ENCODE data around the gene ADAM19.
A peak's percentile ranks its signal among the peaks of the same experiment; 100 is the strongest.

ADAM19 gene

GRCh38 chr5:157520911-157521703 is 54.5 kb downstream of the ADAM19 start:
- Histone ChIP-seq H3K79me2 (ENCODE audit: insufficient read depth, low read length) (no peaks in the 10 kb centered on the region), H3K27me3 (ENCODE audit: insufficient read depth, low read length, poor library complexity) (no peaks in the 10 kb centered on the region), H3K4me1 (ENCODE audit: insufficient read depth, low read length) (no peaks in the 10 kb centered on the region), H2AFZ (ENCODE audit: low read depth, low read length) (no peak overlapping the region), H3K4me3 (ENCODE audit: low read depth in 1 of 2, low read length in 2 of 2) (no peak overlapping the region), H3K9ac (ENCODE audit: low read depth, low read length) (no peak overlapping the region), H3K36me3 (ENCODE audit: insufficient read depth, low read length) (no peaks in the 10 kb centered on the region; the same call in 1 of the 2 replicates), H3K4me2 (ENCODE audit: insufficient read depth, low read length) (no peak overlapping the region), H4K20me1 (ENCODE audit: insufficient read depth, low read length) (no peaks in the 10 kb centered on the region), H3K9me3 (ENCODE audit: insufficient read depth, low read length, severe bottlenecking) (no peaks in the 10 kb centered on the region), H3K27ac (ENCODE audit: low read length) (no peak overlapping the region)
- DNase-seq: no peak
- TF ChIP-seq CTCF (IDR thresholded peaks at IDR 0.05; ENCODE audit: borderline replicate concordance, extremely low read depth, low read length, poor library complexity, severe bottlenecking): no peak
- no peak for ATAC-seq (ENCODE audit: insufficient read depth, low read depth)

- Histone ChIP-seq H3K27me3 (ENCODE audit: insufficient read depth, low read length, poor library complexity) (no peaks in the 10 kb centered on the region), H3K4me3 (ENCODE audit: low read depth in 1 of 2, low read length in 2 of 2) (no peak overlapping the region), H3K4me2 (ENCODE audit: insufficient read depth, low read length) (no peak overlapping the region), H4K20me1 (ENCODE audit: insufficient read depth, low read length) (no peaks in the 10 kb centered on the region), H3K36me3 (ENCODE audit: insufficient read depth, low read length) (no peaks in the 10 kb centered on the region; the same call in 1 of the 2 replicates), H3K79me2 (ENCODE audit: insufficient read depth, low read length) (no peaks in the 10 kb centered on the region), H3K9ac (ENCODE audit: low read depth, low read length) (no peak overlapping the region), H3K4me1 (ENCODE audit: insufficient read depth, low read length) (no peaks in the 10 kb centered on the region), H2AFZ (ENCODE audit: low read depth, low read length) (no peak overlapping the region), H3K9me3 (ENCODE audit: insufficient read depth, low read length, severe bottlenecking) (no peaks in the 10 kb centered on the region), H3K27ac (ENCODE audit: low read length) (no peak overlapping the region)
- no peak for TF ChIP-seq EZH2 (IDR thresholded peaks at IDR 0.05; ENCODE audit: borderline replicate concordance, low read depth, low read length, severe bottlenecking)
- TF ChIP-seq CTCF (IDR thresholded peaks at IDR 0.05; ENCODE audit: borderline replicate concordance, extremely low read depth, low read length, poor library complexity, severe bottlenecking): no peak
- DNase-seq: no peak
- ATAC-seq (ENCODE audit: insufficient read depth, low read depth): no peak
These were observed 55.9 kb downstream of the ADAM19 start for GRCh38 chr5:157519579-157520253.

GRCh38 chr5:157518963-157519362 is 56.6 kb downstream of the ADAM19 start:
- ATAC-seq (ENCODE audit: insufficient read depth, low read depth): 0 out of 3 replicates have a peak, but pooled peaks have one; percentile 42

More at GRCh38 chr5:157518963-157519362, 56.6 kb downstream of the ADAM19 start:
- H3K4me2 ChIP-seq (ENCODE audit: insufficient read depth, low read length): no peak overlapping the region
- H3K4me3 ChIP-seq (ENCODE audit: low read depth in 1 of 2, low read length in 2 of 2): no peak overlapping the region
- H3K27ac ChIP-seq (ENCODE audit: low read length): no peak overlapping the region
- H3K9me3 ChIP-seq (ENCODE audit: insufficient read depth, low read length, severe bottlenecking): no peaks in the 10 kb centered on the region
- no peaks in the 10 kb centered on the region for H3K79me2 ChIP-seq (ENCODE audit: insufficient read depth, low read length)
- no peak overlapping the region for H2AFZ ChIP-seq (ENCODE audit: low read depth, low read length)
- TF ChIP-seq CTCF (IDR thresholded peaks at IDR 0.05; ENCODE audit: borderline replicate concordance, extremely low read depth, low read length, poor library complexity, severe bottlenecking): no peak
- no peak for TF ChIP-seq EZH2 (IDR thresholded peaks at IDR 0.05; ENCODE audit: borderline replicate concordance, low read depth, low read length, severe bottlenecking)
- no peaks in the 10 kb centered on the region for H3K27me3 ChIP-seq (ENCODE audit: insufficient read depth, low read length, poor library complexity)
- no peak overlapping the region for H3K9ac ChIP-seq (ENCODE audit: low read depth, low read length)
- no peaks in the 10 kb centered on the region for H3K4me1 ChIP-seq (ENCODE audit: insufficient read depth, low read length)
- H3K36me3 ChIP-seq (ENCODE audit: insufficient read depth, low read length): no peaks in the 10 kb centered on the region; the same call in 1 of the 2 replicates
- DNase-seq: no peak
- no peaks in the 10 kb centered on the region for H4K20me1 ChIP-seq (ENCODE audit: insufficient read depth, low read length)

Data from DND-41 (cell line).